Left cardiac atrium (tissue), 4 donors: Measurements from ENCODE around the gene THAP7. TPM values are rescaled to one million over a fixed set of nuclear protein-coding genes. Genes with fewer than 3 reads are reported as not detected.

Experiments
- ATAC-seq, 2 donors: fragments of 200-7000 bp; cut with Tn5 transposase; one replicate each; pipeline ENCODE4 v1.9.1; 2020; ENCODE audit warnings: mild to moderate bottlenecking in 2 of 2, moderate library complexity in 2 of 2
- DNase-seq: peaks from one replicate; pipeline ENCODE4 v3.0.0-alpha.2; 2020
- intact Hi-C, 2 donors: fragments of 100-400 bp; cut with DNase I; formaldehyde crosslinking; loops; one replicate each; pipeline versions ENCODE4 v1.14.1 to v1.15.1; 2022 to 2023
- total RNA-seq, 2 donors: library from RNA; stranded (reverse); fragmentation: NEBNext Ultra II Directional; extraction: Animal tissue kit (Norgen Biotek cat#: 25700); gene quantifications; one replicate each; pipeline ENCODE4 v1.2.1, GENCODE V29; 2021
- donor health status: DM: no; HTN: yes; CAD: no.
- donor health status: DM: no; HTN: yes; CAD: no; lungs with severe emphysema.
- donor health status: DM: yes; HTN: yes; CAD: no.
- donor health status: Dilated cardiomyopathy.

The THAP7 gene
- total RNA-seq, 2 donors from 2014 or later, result 20.9 to 22.1 TPM

- ATAC-seq, result peak; percentile 51 to 79
- intact Hi-C loops, result no loop called here
- peak; percentile 39 for DNase-seq
Measured at GRCh38 chr22:21032037-21032867, 30.3 kb upstream of the THAP7 start, which contains the start of gene SLC7A4. SLC7A4 (minus strand) TSS chr22:21032561; CDS start chr22:21031812, 749 bp downstream.

- DNase-seq (no peak), ATAC-seq (no peak)
- intact Hi-C loops, result no loop called here
Measured at GRCh38 chr22:21031545-21032036, 29.7 kb upstream of the THAP7 start.

GRCh38 chr22:21030621-21031544 is 29.0 kb upstream of the THAP7 start:
- DNase-seq (no peak), ATAC-seq (no peak)
- intact Hi-C loops, result no loop called here

GRCh38 chr22:21030032-21030431 is 28.1 kb upstream of the THAP7 start:
- no peak for ATAC-seq
- DNase-seq, result no peak
- intact Hi-C loops, result no loop called here

- no peak for DNase-seq
- no peak for ATAC-seq
- intact Hi-C loops, result no loop called here
Measured at GRCh38 chr22:21029486-21030025, 27.6 kb upstream of the THAP7 start.

- ATAC-seq (no peak), DNase-seq (no peak)
- intact Hi-C loops, result no loop called here
Measured at GRCh38 chr22:21028277-21029251, 26.6 kb upstream of the THAP7 start.

- peak; percentile 40 for DNase-seq
- peak; percentile 21 to 75 for ATAC-seq
- intact Hi-C loops, result no loop called here
Measured at GRCh38 chr22:21026783-21027692, 25.1 kb upstream of the THAP7 start.

GRCh38 chr22:21025763-21026755 is 24.1 kb upstream of the THAP7 start:
- ATAC-seq (no peak), DNase-seq (no peak)
- intact Hi-C loops, result no loop called here

GRCh38 chr22:21025266-21025665 is 23.3 kb upstream of the THAP7 start:
- intact Hi-C loops, result no loop called here

GRCh38 chr22:21022955-21023614 is 21.2 kb upstream of the THAP7 start:
- DNase-seq (no peak), ATAC-seq (no peak)
- intact Hi-C loops, result no loop called here

More at GRCh38 chr22:21025266-21025665, 23.3 kb upstream of the THAP7 start:
- DNase-seq (no peak), ATAC-seq (no peak)

GRCh38 chr22:21022507-21022906 is 20.6 kb upstream of the THAP7 start:
- ATAC-seq (no peak), DNase-seq (no peak)
- intact Hi-C loops, result no loop called here

- DNase-seq, result no peak
- intact Hi-C loops, result no loop called here
- ATAC-seq, result no peak
Measured at GRCh38 chr22:21020802-21021429, 19.0 kb upstream of the THAP7 start.

GRCh38 chr22:21018314-21018713 is 16.4 kb upstream of the THAP7 start:
- ATAC-seq, result no peak
- intact Hi-C loops, result no loop called here
- DNase-seq, result no peak

GRCh38 chr22:21016644-21017420 is 14.9 kb upstream of the THAP7 start:
- ATAC-seq, result no peak
- DNase-seq, result no peak
- intact Hi-C loops, result no loop called here
